Measurements from ENCODE around the gene ARHGEF28. TPM values are rescaled to one million over a fixed set of nuclear protein-coding genes. Genes with fewer than 3 reads are reported as not detected.

Gene ARHGEF28
- total RNA-seq, 2 experiments from 2014 or later, result not detected

- H3K4me3 Mint-ChIP-seq, result no peak overlapping the region
- H3K36me3 Mint-ChIP-seq (ENCODE audit: low read depth), result no peaks in the 10 kb centered on the region
- no peak overlapping the region for H3K27ac Mint-ChIP-seq
- peaks cover under 1% of the 10 kb centered on the region for H3K27me3 Mint-ChIP-seq
- no peak for DNase-seq
- ChIA-PET POLR2A (no interaction called here), CTCF (no interaction called here)
- H3K9me3 Mint-ChIP-seq, result no peaks in the 10 kb centered on the region
- H3K4me1 Mint-ChIP-seq, result no peaks in the 10 kb centered on the region
Observed at GRCh38 chr5:73975845-73976244, 349.8 kb downstream of the ARHGEF28 start.

GRCh38 chr5:73977146-73977545, 351.1 kb downstream of the ARHGEF28 start:
- H3K4me1 Mint-ChIP-seq, result no peaks in the 10 kb centered on the region
- DNase-seq, result no peak

GRCh38 chr5:73979321-73979720, 353.3 kb downstream of the ARHGEF28 start:
- H3K27ac Mint-ChIP-seq, result no peak overlapping the region

More at GRCh38 chr5:73977146-73977545, 351.1 kb downstream of the ARHGEF28 start:
- peaks cover 5% of the 10 kb centered on the region for H3K27me3 Mint-ChIP-seq
- no peak overlapping the region for H3K27ac Mint-ChIP-seq
- CTCF ChIA-PET, result no interaction called here
- no peak overlapping the region for H3K4me3 Mint-ChIP-seq
- POLR2A ChIA-PET, result no interaction called here
- H3K36me3 Mint-ChIP-seq (ENCODE audit: low read depth), result no peaks in the 10 kb centered on the region
- H3K9me3 Mint-ChIP-seq, result no peaks in the 10 kb centered on the region

GRCh38 chr5:73981704-73982103, 355.7 kb downstream of the ARHGEF28 start:
- peaks cover 9% of the 10 kb centered on the region for H3K27me3 Mint-ChIP-seq
- DNase-seq, result no peak
- no peaks in the 10 kb centered on the region for H3K9me3 Mint-ChIP-seq
- H3K4me1 Mint-ChIP-seq, result no peaks in the 10 kb centered on the region
- no peak overlapping the region for H3K4me3 Mint-ChIP-seq
- ChIA-PET CTCF (no interaction called here), POLR2A (no interaction called here)
- no peak overlapping the region for H3K27ac Mint-ChIP-seq
- no peaks in the 10 kb centered on the region for H3K36me3 Mint-ChIP-seq (ENCODE audit: low read depth)

More at GRCh38 chr5:73979321-73979720, 353.3 kb downstream of the ARHGEF28 start:
- DNase-seq, result no peak
- Mint-ChIP-seq H3K27me3 (peaks cover 6% of the 10 kb centered on the region), H3K36me3 (ENCODE audit: low read depth) (no peaks in the 10 kb centered on the region), H3K9me3 (no peaks in the 10 kb centered on the region), H3K4me3 (no peak overlapping the region), H3K4me1 (no peaks in the 10 kb centered on the region)
- POLR2A ChIA-PET, result no interaction called here
- CTCF ChIA-PET, result no interaction called here

- Mint-ChIP-seq H3K27me3 (peaks cover 9% of the 10 kb centered on the region), H3K36me3 (ENCODE audit: low read depth) (no peaks in the 10 kb centered on the region), H3K27ac (no peak overlapping the region), H3K9me3 (no peaks in the 10 kb centered on the region), H3K4me1 (no peaks in the 10 kb centered on the region), H3K4me3 (no peak overlapping the region)
- no peak for DNase-seq
- CTCF ChIA-PET, result no interaction called here
- POLR2A ChIA-PET, result no interaction called here
Observed at GRCh38 chr5:73983644-73984043, 357.6 kb downstream of the ARHGEF28 start.

- DNase-seq, result no peak
- H3K4me1 Mint-ChIP-seq, result no peaks in the 10 kb centered on the region
- H3K4me3 Mint-ChIP-seq, result no peak overlapping the region
- ChIA-PET POLR2A (no interaction called here), CTCF (no interaction called here)
- no peak overlapping the region for H3K27ac Mint-ChIP-seq
- H3K9me3 Mint-ChIP-seq, result no peaks in the 10 kb centered on the region
- no peaks in the 10 kb centered on the region for H3K36me3 Mint-ChIP-seq (ENCODE audit: low read depth)
- H3K27me3 Mint-ChIP-seq, result peaks cover 13% of the 10 kb centered on the region
Observed at GRCh38 chr5:73985145-73985544, 359.1 kb downstream of the ARHGEF28 start.

- no peaks in the 10 kb centered on the region for H3K4me1 Mint-ChIP-seq
- CTCF ChIA-PET, result no interaction called here
- H3K36me3 Mint-ChIP-seq (ENCODE audit: low read depth), result no peaks in the 10 kb centered on the region
- no peak overlapping the region for H3K27ac Mint-ChIP-seq
- no peaks in the 10 kb centered on the region for H3K9me3 Mint-ChIP-seq
- POLR2A ChIA-PET, result no interaction called here
- no peak for DNase-seq
- peaks cover 8% of the 10 kb centered on the region for H3K27me3 Mint-ChIP-seq
- H3K4me3 Mint-ChIP-seq, result no peak overlapping the region
Observed at GRCh38 chr5:73986729-73987128, 360.7 kb downstream of the ARHGEF28 start.

- H3K27ac Mint-ChIP-seq, result no peak overlapping the region
- CTCF ChIA-PET, result no interaction called here
- H3K4me3 Mint-ChIP-seq, result no peak overlapping the region
Observed at GRCh38 chr5:73987915-73988314, 361.9 kb downstream of the ARHGEF28 start.

GRCh38 chr5:73989956-73990355, 364.0 kb downstream of the ARHGEF28 start:
- Mint-ChIP-seq H3K4me3 (no peak overlapping the region), H3K4me1 (no peaks in the 10 kb centered on the region), H3K9me3 (no peaks in the 10 kb centered on the region), H3K36me3 (ENCODE audit: low read depth) (no peaks in the 10 kb centered on the region), H3K27ac (no peak overlapping the region), H3K27me3 (peaks cover 14% of the 10 kb centered on the region)
- DNase-seq, result no peak
- ChIA-PET POLR2A (no interaction called here), CTCF (no interaction called here)

More at GRCh38 chr5:73987915-73988314, 361.9 kb downstream of the ARHGEF28 start:
- Mint-ChIP-seq H3K36me3 (ENCODE audit: low read depth) (no peaks in the 10 kb centered on the region), H3K9me3 (no peaks in the 10 kb centered on the region), H3K4me1 (no peaks in the 10 kb centered on the region), H3K27me3 (peaks cover 11% of the 10 kb centered on the region)
- DNase-seq, result no peak
- POLR2A ChIA-PET, result no interaction called here

Other genes with a start within 250 kb of the ARHGEF28 start
- under 1 TPM; 0.28 to 0.38 TPM for gene FOXD1, start 177.4 kb upstream of the ARHGEF28 start, total RNA-seq
- 100 to 1,000 TPM; 716 to 729 TPM for gene BTF3, start 127.8 kb upstream of the ARHGEF28 start, total RNA-seq
- 10 to 100 TPM; 23.9 to 27.1 TPM for gene ANKRA2, start 60.6 kb upstream of the ARHGEF28 start, total RNA-seq
- gene UTP15, start 60.5 kb upstream of the ARHGEF28 start, total RNA-seq, result 10 to 100 TPM; 15.1 to 15.4 TPM

Data from activated CD4-positive, alpha-beta memory T cell treated with anti-CD3 and anti-CD28 coated beads, Interleukin-2, amount 10 ng/mL, durations not matched to agents 7 days and 5 days (primary cell).